OCI-LY7 (cell line): Measurements from ENCODE around the gene ZC3HAV1L. TPM values are rescaled to one million over a fixed set of nuclear protein-coding genes. Genes with fewer than 3 reads are reported as not detected.

Experiments
- BruUV-seq: library from RNA; stranded (reverse); fragments of 400-500 nt; replicated peaks from 2 replicates; lab custom pipeline; 2021; lab: Mats Ljungman, UMichigan
- CTCF ChIA-PET: fragments of 300-600 bp; sonication (Branson Sonifier 250); formaldehyde crosslinking; loops from one replicate; lab custom pipeline; 2022; ENCODE audit warnings: antibody characterized with exemption; ENCODE audit not compliant: unreplicated experiment; lab: Charles Lee
- POLR2A ChIA-PET: fragments of 300-600 bp; sonication (Branson Sonifier 250); formaldehyde crosslinking; loops from one replicate; lab custom pipeline; 2022; ENCODE audit warnings: antibody characterized with exemption; lab: Charles Lee
- DNase-seq: peaks from one replicate; pipeline ENCODE4 v3.0.0-alpha.2; 2015; ENCODE audit warnings: low spot score
- H2AFZ ChIP-seq: fragments of 200-600 bp; sonication (generic), shearing (Covaris generic); 2 replicates; pipeline ENCODE4 v1.6.1; 2014; ENCODE audit warnings: mild to moderate bottlenecking, antibody characterized with exemption, low read length, moderate library complexity
- H3K27ac ChIP-seq: fragments of 200-600 bp; sonication (generic); 2 replicates; pipeline ENCODE4 v1.5.1; 2014; ENCODE audit warnings: mixed run types, low read depth, mild to moderate bottlenecking, moderate library complexity, low read length, inconsistent platforms; ENCODE audit not compliant: poor library complexity, severe bottlenecking
- H3K36me3 ChIP-seq: fragments of 200-600 bp; sonication (generic); 2 replicates; pipeline ENCODE4 v1.6.1; 2014; ENCODE audit warnings: mild to moderate bottlenecking, antibody characterized with exemption, low read length, moderate library complexity, mixed read lengths; ENCODE audit not compliant: insufficient read depth
- H3K4me1 ChIP-seq: fragments of 200-600 bp; sonication (generic); 2 replicates; pipeline ENCODE4 v1.5.1; 2014; ENCODE audit warnings: mild to moderate bottlenecking, low read length; ENCODE audit not compliant: insufficient read depth, poor library complexity, severe bottlenecking
- H3K4me2 ChIP-seq: fragments of 200-600 bp; sonication (generic); 2 replicates; pipeline ENCODE4 v1.6.1; 2014; ENCODE audit warnings: mild to moderate bottlenecking, low read length
- H3K4me3 ChIP-seq: fragments of 200-600 bp; sonication (generic); 2 replicates; pipeline ENCODE4 v1.5.1; 2014; ENCODE audit warnings: mild to moderate bottlenecking, low read depth, low read length; ENCODE audit not compliant: poor library complexity, severe bottlenecking
- H3K79me2 ChIP-seq: fragments of 200-600 bp; sonication (generic); 2 replicates; pipeline ENCODE4 v1.6.1; 2016; ENCODE audit warnings: low read depth, mild to moderate bottlenecking, low read length, moderate library complexity, mixed read lengths; ENCODE audit not compliant: insufficient read depth
- H3K9me2 ChIP-seq: fragments of 200-600 bp; sonication (generic); 2 replicates; pipeline ENCODE4 v1.6.1; 2016; ENCODE audit warnings: mild to moderate bottlenecking, low read length, mixed read lengths; ENCODE audit not compliant: insufficient read depth
- H3K9me3 ChIP-seq: fragments of 200-600 bp; sonication (generic); 2 replicates; pipeline ENCODE4 v1.6.1; 2014; ENCODE audit warnings: mild to moderate bottlenecking, mixed run types, low read length, mixed read lengths
- H4K20me1 ChIP-seq: fragments of 200-600 bp; sonication (generic); 2 replicates; pipeline ENCODE4 v1.6.1; 2014; ENCODE audit warnings: mild to moderate bottlenecking, antibody characterized with exemption, low read length, moderate library complexity, mixed read lengths; ENCODE audit not compliant: insufficient read depth
- EZH2phosphoT487 ChIP-seq: fragments of 200-600 bp; sonication (generic); IDR thresholded peaks from 2 replicates; pipeline ENCODE4 v1.6.1; 2018; ENCODE audit warnings: low read depth, borderline replicate concordance, mild to moderate bottlenecking, mixed run types, antibody characterized with exemption, low read length, moderate library complexity, mixed read lengths
- intact Hi-C: fragments of 100-400 bp; cut with micrococcal nuclease; formaldehyde crosslinking; loops from one replicate; pipeline ENCODE4 v1.10.0; 2022; ENCODE audit not compliant: unreplicated experiment
- total RNA-seq, 2 experiments: library from RNA; depleted of rRNA in 1 of 2; stranded (reverse); fragments of >200 nt in 1 of 2; shearing (Covaris generic) in 1 of 2; gene quantifications; 2 replicates each; pipeline ENCODE4 v1.2.3, GENCODE V29; 2014 to 2022
- TF ChIP-seq, protein P1 (sequence below): fragments of 200-600 bp; sonication (generic); conservative IDR thresholded peaks from 2 replicates; pipeline ENCODE4 v1.5.1; 2014; ENCODE audit warnings: mild to moderate bottlenecking, antibody characterized with exemption, low read length, moderate library complexity, mixed read lengths

Gene ZC3HAV1L
- total RNA-seq, 2 experiments from 2014 or later = not detected

DNA sequence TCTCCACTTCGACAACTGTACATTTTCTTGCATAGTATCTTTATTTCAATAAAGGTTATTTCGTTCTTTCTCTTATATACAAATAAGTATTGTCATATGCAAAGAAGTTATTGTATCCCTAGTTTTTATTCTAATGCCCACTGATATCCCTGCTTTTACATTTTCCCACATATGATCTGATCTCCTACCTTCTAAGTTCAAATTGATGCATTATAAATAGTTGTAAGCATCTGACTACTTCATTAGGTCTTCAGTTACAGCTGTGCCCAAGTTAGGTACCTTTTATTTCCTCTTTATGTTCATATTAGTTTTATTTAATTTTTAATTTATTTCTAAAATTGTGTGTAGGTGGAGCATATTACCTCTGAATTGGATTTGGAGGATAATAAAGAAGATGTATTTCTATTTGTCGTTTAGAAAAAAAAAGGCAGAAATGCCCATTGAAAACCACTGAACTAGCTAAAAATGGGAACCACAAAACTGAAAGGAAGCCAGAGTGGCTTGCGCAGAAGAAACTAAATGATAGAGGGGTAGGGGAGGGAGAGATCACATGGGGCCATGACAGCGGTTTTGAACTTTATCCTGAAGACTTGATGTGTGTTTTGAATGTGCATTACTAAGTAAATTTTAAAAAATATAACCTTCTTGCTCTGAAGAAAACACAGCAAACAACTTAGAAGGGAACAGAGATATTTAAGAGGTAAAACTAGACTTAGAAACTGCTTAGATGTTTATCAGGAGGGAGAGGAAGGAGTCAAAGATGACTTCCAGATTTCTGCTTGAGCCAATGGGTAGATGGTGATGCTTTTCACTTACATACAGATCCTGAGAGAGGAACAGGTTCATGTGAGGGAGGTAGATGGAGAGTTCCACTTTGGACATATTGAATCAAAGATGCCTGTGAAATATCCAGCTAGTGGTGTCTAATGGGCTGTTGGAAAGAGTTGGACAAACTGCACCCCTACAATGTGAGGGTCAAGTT is 9.3 kb upstream of the ZC3HAV1L start:
- BruUV-seq = no TSS peak
- H3K27ac ChIP-seq = no peak overlapping the region

DNA sequence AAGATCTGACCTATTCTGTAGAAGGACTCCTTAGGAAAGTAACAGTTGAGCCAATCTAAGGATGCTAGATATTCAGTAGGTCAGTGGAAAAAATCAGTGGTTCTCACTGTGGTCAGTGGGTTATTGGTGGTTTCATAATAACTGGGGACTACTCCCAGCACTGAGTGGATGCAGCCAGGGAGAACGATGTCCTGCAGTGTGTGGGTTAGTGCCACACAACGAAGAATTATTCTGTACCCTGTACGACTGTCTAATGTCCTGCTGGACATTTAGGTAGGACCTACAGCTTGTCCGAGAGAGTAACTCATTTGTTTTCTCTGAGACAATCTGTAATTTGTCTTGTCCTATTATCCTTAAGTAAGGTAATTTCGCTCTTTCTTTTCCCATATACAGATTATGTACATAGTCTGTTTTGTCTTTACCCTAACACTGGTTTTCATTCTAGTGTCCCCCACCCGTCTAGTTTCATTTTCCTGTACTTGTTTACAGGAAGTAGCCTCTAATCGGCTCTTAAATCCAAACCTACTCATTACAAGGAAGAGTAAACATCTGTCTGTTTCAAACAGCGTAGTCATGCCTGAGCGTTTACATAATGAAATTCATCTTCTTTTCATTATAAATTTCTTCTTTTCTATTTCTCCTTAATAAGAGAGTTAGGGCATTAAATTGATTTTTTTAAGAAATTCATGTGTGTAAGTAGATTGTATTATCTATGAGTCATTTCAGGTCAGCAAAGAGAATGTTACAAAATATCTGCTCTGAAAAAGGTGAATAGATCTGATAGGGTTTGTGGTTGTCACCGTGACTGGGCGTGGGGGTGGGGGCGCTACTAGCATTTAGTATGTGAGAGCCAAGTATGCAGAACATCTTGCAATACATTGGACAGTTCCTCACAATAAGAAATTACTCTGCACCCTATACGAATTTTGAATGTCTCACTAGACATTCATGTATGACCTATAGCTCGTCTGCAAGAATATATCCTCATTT is 8.3 kb upstream of the ZC3HAV1L start:
- TF ChIP-seq, protein P1, sequence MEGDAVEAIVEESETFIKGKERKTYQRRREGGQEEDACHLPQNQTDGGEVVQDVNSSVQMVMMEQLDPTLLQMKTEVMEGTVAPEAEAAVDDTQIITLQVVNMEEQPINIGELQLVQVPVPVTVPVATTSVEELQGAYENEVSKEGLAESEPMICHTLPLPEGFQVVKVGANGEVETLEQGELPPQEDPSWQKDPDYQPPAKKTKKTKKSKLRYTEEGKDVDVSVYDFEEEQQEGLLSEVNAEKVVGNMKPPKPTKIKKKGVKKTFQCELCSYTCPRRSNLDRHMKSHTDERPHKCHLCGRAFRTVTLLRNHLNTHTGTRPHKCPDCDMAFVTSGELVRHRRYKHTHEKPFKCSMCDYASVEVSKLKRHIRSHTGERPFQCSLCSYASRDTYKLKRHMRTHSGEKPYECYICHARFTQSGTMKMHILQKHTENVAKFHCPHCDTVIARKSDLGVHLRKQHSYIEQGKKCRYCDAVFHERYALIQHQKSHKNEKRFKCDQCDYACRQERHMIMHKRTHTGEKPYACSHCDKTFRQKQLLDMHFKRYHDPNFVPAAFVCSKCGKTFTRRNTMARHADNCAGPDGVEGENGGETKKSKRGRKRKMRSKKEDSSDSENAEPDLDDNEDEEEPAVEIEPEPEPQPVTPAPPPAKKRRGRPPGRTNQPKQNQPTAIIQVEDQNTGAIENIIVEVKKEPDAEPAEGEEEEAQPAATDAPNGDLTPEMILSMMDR = no peak
- TF ChIP-seq EZH2phosphoT487 = no peak
- ChIA-PET CTCF (no interaction called here), POLR2A (interaction anchor here (0.6 kb wide), 1 partner anchor 17 kb away, joined by 4 read pairs; no protein-coding TSS in a partner anchor)
- Histone ChIP-seq H3K36me3 (peaks cover 57% of the 10 kb centered on the region), H3K4me3 (no peak overlapping the region), H2AFZ (no peak overlapping the region), H3K27ac (no peak overlapping the region), H4K20me1 (no peaks in the 10 kb centered on the region), H3K4me2 (no peak overlapping the region), H3K79me2 (no peaks in the 10 kb centered on the region), H3K9me2 (no peaks in the 10 kb centered on the region), H3K9me3 (no peaks in the 10 kb centered on the region), H3K4me1 (no peaks in the 10 kb centered on the region)
- intact Hi-C loops = no loop called here
- no peak for DNase-seq
- no TSS peak for BruUV-seq

More for the DNA sequence above, 9.3 kb upstream of the ZC3HAV1L start:
- Histone ChIP-seq H3K4me1 (no peaks in the 10 kb centered on the region), H3K9me3 (no peaks in the 10 kb centered on the region), H2AFZ (no peak overlapping the region), H3K36me3 (peaks cover 67% of the 10 kb centered on the region), H3K79me2 (no peaks in the 10 kb centered on the region), H3K9me2 (no peaks in the 10 kb centered on the region), H3K4me3 (no peak overlapping the region), H4K20me1 (no peaks in the 10 kb centered on the region), H3K4me2 (no peak overlapping the region)
- TF ChIP-seq, protein P1 = no peak
- TF ChIP-seq EZH2phosphoT487 = no peak
- intact Hi-C loops = no loop called here
- POLR2A ChIA-PET = interaction anchor here (0.6 to 1.3 kb wide), 3 partner anchors 16 to 30 kb away, joined by 3 to 4 read pairs (median 4); no protein-coding TSS in a partner anchor
- CTCF ChIA-PET = no interaction called here
- no peak for DNase-seq
